GM18498 (cell line): ENCODE data around the gene DUSP8.
"Not testable (repeated sequence)": the region's sequence is repeated elsewhere in the genome, so short reads cannot be mapped to it uniquely, and the experiment has no call there.

ENCODE experiments used
- ATAC-seq: cut with Tn5 transposase; IDR thresholded peaks from one replicate; pipeline ENCODE4 v1.9.1; 2021; ENCODE audit warnings: mild to moderate bottlenecking, moderate library complexity; ENCODE audit not compliant: unreplicated experiment

Gene DUSP8

GRCh38 chr11:1589191-1589963, 17.3 kb upstream of the DUSP8 start:
- not testable (repeated sequence) for ATAC-seq

DNA sequence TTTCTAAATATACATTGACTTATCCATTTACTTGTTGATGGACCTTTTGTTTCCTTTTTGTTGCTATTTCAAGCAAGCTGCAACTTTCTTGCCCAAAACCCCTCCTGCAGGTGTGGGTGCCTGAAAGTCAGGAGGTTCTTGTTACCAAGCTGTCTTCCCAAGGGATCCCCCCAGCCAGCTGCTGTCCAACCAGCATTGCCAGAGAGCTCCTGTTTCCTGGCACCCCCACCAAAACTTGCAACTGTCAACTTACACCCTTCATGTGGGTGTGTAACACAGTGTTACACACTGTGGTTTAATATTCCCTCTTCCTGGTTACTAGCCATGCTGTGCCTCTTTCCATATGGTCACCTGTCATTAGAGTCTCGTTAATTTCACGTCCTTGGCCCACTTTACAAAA, 14.6 kb upstream of the DUSP8 start:
- ATAC-seq = no peak

DNA sequence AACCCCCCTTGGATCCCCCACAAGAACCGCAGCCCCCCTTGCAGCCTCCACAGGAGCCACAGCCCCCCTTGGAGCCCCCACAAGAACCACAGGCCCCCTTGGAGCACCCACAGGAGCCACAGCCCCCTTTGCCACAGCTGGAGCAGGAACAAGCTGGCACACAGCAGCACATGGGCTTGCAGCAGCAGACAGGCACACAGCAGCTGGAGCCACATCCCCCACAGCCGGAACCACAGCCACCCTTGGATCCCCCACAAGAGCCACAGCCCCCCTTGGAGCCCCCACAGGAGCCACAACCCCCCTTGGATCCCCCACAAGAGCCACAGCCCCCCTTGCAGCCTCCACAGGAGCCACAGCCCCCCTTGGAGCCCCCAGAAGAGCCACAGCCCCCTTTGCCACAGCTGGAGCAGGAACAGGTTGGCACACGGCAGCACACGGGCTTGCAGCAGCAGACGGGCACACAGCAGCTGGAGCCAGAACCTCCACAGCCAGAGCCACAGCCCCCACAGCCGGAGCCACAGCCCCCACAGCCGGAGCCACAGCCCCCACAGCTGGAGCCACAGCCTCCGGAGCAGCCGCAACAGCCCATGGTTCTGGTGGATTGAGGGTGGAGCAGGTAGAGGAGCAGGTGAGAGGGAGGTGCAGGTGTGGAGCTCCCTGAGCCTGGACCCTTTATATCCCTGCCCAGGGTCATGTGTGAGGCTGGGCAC, 12.7 kb upstream of the DUSP8 start, which contains the start of gene KRTAP5-1:
Gene KRTAP5-1, minus strand, starts transcription at position 623 of the 710 bp plus-strand sequence. Its CDS starts 34 bp downstream, at position 589.
- ATAC-seq = not testable (repeated sequence)

DNA sequence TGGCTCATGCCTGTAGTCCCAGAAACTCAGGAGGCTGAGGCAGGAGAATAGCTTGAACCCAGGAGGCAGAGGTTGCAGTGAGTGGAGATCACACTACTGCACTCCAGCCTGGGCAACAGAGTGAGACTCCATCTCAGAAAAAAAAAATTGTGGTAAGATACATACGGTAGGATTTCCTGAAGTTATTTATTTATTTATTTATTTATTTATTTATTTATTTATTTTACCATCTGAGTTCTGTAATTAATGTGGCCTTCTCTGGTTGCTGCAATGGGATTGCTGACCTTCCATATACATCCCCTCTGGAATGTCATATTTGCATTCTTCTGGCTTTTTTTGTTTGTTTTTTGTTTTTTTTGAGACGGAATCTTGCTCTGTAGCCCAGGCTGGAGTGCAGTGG, 10.8 kb upstream of the DUSP8 start:
- not testable (repeated sequence) for ATAC-seq

DNA sequence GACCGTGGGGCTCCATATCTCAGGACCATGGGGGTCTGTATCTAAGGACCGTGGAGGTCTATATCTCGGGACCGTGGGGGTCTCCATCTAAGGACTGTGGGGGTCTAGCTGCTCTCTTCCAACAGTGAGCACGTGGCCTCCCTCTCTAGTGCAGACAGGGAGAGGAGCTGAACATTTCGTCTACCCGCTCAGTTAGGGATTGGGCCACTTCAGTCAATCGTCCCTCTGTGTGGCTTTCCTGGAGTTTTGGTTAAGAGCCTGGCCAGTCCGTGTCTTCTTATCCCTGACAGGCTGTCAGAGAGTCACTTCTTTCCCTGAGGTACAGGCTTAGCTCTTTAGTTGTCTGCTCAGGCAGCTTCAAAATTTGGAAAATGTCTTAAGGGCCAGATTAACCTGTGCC, 9.9 kb upstream of the DUSP8 start:
- no peak for ATAC-seq

DNA sequence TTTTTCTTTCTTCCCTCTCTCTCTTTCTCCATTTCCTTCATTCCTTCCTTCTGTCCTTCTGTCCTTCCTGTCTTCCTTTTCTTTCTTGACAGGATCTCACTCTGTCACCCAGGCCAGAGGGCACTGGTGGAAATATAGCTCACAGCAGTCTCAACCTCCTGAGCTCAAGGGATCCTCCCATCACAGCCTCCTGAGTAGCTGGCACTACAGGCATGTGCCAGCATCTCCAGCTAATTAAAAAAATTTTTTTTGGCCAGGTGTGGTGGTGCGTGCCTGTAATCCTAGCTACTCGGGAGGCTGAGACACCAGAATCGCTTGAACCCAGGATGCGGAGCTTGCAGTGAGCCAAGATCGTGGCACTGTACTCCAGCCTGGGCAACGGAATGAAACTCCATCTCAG, 4.8 kb upstream of the DUSP8 start:
- ATAC-seq = no peak

DNA sequence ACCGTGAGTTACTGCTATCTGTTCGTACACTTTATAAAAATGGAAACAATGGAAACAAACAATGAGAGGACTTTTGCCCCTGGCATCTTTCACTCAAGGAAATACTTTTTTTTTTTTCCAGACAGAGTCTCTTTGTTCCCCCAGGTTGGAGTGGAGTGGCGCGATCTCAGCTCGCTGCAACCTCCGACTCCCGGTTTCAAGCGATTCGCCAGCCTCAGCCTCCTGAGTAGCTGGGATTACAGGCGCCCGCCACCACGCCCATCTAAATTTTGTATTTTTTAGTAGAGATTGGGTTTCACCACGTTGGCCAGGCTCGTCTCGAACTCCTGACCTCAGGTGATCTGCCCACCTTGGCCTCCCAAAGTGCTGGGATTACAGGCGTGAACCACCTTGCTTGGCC, 3.7 kb upstream of the DUSP8 start:
- ATAC-seq = not testable (repeated sequence)

DNA sequence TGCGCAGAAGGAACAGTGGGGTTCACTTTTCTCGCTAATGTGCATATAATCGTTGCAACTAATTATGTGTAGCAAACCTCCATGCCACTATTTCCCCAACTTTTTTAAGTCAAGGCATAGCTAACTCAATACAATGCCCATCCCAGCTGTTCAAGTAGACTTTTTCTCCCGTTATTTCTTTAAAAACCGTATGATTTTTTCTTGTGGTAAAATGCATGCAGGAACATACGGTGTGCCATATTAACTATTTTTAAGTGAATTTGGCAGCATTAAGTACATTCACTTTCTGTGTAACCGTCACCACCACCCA, 2.8 kb upstream of the DUSP8 start:
- no peak for ATAC-seq

DNA sequence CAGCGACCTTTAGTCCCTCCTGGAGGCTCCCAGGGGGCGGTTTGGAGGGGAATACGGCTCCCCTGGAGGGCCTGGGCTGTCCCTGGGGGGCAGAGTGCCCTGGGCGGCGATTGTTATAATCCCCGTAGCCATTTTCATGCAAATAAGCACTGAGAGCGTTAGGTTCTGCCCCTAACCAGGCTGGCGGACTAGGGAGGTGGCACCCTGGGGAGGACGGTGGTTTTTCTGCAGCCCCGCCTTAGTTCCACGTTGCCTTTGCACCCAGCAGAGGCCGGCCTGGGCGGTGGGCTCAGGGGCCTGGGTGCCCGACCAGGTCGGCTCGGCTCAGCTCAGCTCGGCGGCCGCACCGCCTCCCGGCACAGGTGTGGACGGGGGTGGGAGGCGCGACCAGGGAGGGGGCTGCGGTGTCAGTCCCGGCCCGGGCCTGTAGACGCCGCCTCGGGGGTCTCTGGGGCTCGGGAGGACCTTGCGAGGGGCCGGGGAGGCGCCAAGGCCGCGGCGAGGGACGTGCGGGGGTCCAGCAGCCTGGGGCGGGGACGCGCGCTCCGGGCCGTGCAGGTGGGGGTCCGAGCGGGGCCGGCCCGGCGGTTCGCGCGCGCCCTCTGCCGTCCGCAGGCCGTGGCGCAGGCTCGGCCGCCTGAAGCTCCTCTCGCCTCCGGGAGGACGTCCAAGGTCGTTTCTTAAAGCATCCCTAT, 2.3 kb upstream of the DUSP8 start:
- ATAC-seq = no peak

DNA sequence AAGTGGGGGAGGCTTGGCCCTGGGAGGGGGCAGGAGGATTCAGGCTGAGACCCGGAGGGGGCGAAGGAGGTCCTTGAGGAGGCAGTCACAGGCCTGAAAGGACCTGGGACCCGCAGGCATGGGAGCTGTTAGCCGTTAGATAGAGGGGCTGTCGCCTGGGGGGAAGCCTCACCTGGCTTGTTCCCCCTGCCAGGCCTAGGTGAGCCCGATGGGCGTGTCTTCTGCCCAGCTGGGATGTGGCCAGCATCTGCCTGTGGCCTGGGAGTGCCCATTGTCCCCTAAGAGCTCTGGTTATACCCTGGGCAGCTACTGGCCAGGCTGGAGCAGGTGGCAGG, 1.8 kb upstream of the DUSP8 start:
- ATAC-seq = no peak

- no peak for ATAC-seq
Observed at GRCh38 chr11:1573077-1573902, 1.2 kb upstream of the DUSP8 start.

- ATAC-seq = no peak
Observed at GRCh38 chr11:1571760-1572196, 293 bp downstream of the DUSP8 start.

- no peak for ATAC-seq
Observed at GRCh38 chr11:1570896-1571759, 943 bp downstream of the DUSP8 start.

DNA sequence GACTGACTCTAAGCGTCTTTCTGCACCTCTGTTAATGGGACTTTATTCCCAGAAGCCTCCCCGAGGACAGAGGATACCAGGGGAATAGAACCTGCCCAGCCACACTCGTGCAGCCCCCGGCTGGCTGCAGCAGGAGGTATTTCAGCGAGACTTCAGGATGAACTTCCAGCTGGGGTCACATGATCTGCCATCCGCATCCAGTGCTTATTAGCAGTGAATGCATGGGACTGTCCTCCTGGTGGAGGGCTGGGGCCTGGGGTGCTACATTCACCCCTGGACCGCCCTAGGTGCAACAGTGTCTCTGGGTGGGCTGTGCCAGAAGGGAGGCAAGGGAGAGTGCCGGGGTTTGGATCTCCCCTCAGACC, 1.6 kb downstream of the DUSP8 start:
- no peak for ATAC-seq

- no peak for ATAC-seq
Observed at GRCh38 chr11:1570001-1570453, 2.0 kb downstream of the DUSP8 start.

GRCh38 chr11:1569251-1569780, 2.8 kb downstream of the DUSP8 start:
- ATAC-seq = no peak

DNA sequence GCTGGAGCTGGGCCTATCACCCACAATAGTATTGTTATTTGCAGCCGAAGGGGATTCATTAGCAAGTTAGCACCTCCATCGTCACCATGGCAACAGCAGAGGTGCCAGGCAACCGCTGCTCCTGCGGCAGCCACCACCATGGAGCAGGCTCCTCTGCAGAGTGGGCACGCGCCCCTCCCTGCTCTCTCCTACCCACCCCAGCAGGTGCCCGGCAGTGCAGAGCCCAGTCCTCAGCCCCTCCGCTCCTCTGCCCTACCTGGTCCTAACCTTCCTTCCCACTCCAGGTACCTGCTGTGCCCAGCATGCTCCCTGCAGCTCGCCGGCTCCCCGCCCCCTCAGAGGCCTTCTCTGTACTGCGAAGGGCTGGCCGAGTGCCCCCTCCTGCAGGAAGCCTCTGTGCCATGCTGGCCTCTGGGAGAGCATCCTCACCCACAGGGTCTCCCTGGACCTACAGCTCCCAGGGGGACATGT, 3.6 kb downstream of the DUSP8 start:
- ATAC-seq = no peak

DNA sequence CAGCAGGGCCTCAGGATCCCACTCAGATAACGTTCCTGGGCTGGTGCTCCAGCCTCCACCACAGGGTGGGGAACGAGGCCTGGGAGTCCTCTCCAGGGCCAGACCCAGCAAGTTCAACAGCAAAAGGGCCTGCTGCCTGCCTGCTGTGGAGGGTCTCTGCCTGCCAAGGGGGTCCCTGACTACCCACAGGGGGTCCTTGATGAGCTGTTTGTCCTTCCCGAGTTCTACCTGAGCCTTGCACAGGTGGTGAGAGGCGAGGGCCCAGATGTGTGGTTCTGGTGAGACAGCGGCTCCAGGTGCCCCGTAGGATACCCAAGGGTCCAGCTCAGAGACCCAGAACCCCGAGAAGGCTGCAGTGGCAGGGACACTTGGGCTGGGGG, 4.4 kb downstream of the DUSP8 start:
- ATAC-seq = no peak

- no peak for ATAC-seq
Observed at GRCh38 chr11:1567052-1567720, 4.9 kb downstream of the DUSP8 start.
